ENCODE measurements around the gene FAP.

DNA sequence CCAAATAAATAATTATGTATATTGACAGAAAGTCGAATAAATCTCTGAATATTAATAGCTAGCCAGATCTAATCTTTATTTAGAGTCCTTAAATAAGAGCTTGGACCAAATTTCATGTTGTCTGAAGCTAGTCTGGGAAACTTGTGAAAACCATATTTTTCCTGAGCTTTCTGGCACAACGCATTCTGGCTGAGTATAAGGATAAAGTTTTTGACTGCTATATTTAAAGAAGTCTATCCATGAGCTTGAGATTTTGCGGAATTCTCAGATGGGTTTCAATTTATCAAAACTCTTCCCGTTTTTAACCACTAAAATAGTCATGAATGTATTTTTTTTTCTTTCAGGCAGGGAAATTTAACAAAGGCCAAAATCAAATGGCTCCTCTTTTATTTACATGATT is 23.8 kb downstream of the FAP start:
- no peak for TF ChIP-seq CTCF (conservative IDR thresholded peaks at IDR 0.05 in 1 of 2, IDR thresholded peaks at IDR 0.05 in 1 of 2; ENCODE audit: extremely low read depth in 1 of 2, insufficient read depth in 1 of 2, low read depth in 1 of 2, low read length in 2 of 2)
- TF ChIP-seq EZH2 (IDR thresholded peaks at IDR 0.05; ENCODE audit: borderline replicate concordance, low read length) = no peak
